ENCODE measurements around the gene KTI12.
A peak's percentile ranks its signal among the peaks of the same experiment; 100 is the strongest.

Gene KTI12

DNA sequence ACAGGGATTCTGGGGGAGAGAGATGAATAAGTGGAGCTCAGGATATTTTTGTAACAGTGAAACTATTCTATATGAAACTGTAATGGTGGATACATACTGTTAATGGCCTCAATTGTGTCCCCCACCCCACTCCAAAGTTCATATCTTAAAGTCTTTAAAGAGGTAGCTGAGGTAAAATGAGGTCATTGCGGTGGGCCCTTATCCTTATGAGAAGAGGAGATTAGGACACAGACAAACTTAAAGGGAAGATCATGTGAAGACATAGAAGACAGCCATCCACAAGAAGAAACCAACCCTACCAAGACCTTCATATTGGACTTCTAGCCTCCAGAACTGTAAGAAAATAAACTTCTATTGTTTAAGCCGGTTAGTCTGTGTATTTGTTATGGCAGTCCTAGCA, 11.6 kb upstream of the KTI12 start (continued):
- TF ChIP-seq, protein P1, sequence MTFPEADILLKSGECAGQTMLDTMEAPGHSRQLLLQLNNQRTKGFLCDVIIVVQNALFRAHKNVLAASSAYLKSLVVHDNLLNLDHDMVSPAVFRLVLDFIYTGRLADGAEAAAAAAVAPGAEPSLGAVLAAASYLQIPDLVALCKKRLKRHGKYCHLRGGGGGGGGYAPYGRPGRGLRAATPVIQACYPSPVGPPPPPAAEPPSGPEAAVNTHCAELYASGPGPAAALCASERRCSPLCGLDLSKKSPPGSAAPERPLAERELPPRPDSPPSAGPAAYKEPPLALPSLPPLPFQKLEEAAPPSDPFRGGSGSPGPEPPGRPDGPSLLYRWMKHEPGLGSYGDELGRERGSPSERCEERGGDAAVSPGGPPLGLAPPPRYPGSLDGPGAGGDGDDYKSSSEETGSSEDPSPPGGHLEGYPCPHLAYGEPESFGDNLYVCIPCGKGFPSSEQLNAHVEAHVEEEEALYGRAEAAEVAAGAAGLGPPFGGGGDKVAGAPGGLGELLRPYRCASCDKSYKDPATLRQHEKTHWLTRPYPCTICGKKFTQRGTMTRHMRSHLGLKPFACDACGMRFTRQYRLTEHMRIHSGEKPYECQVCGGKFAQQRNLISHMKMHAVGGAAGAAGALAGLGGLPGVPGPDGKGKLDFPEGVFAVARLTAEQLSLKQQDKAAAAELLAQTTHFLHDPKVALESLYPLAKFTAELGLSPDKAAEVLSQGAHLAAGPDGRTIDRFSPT (tag by site-specific recombination; IDR thresholded peaks at IDR 0.05) = no peak

DNA sequence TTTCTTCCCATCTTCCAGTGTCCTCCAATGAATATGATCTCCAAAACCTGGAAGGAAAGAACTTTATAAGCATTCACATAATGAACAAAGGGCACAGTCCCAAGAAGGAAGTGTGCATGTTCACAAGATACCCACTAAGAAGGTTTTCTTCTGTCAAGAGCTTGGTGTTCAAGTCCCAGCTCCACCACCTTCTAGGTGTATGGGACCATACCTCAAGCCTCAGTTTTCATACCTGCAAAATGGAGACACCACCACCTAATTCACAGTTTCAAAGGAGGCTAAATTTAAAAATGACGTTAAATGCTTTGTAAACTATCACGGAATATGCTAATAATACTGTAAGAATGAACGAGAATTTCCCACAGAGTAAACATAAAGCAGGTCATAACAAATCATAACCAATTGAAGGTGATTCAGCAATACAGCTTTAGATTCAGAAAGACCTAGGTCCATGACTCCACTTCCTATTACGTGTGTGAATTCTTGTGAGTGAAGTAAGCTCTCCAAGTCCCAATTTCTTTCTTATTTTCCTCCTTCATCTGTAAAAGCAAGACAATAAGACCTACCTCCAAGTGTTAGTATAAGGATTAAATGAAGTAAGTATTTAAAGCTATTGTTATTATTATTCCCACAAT, 8.1 kb upstream of the KTI12 start:
- Histone ChIP-seq H3K9me3 (ENCODE audit: control insufficient read depth, insufficient read depth, low read depth, low read length) (no peaks in the 10 kb centered on the region), H3K27ac (ENCODE audit: extremely low read depth, low read depth, low read length) (no peak overlapping the region), H3K36me3 (ENCODE audit: control insufficient read depth in 2 of 2, insufficient read depth in 1 of 2, low read length in 2 of 2) (peaks cover 14 to 37% of the 10 kb centered on the region in 2 experiments; a peak in 2 of 3 replicates), H3K4me3 (ENCODE audit: low read depth, low read length) (no peak overlapping the region), H3K4me1 (ENCODE audit: control insufficient read depth, insufficient read depth, low read length) (no peaks in the 10 kb centered on the region)
- ChIA-PET CTCF (no interaction called here), POLR2A (interaction anchor here (0.7 to 1.2 kb wide), 2 partner anchors 15 to 21 kb away, joined by 3 to 6 read pairs; no protein-coding TSS in a partner anchor)
- TF ChIP-seq ZNF560 (tag by site-specific recombination; IDR thresholded peaks at IDR 0.05; ENCODE audit: borderline replicate concordance) (no peak), ZNF624 (tag by site-specific recombination; IDR thresholded peaks at IDR 0.05) (no peak), ZNF76 (tag by site-specific recombination; IDR thresholded peaks at IDR 0.05; ENCODE audit: borderline replicate concordance, low read depth) (no peak), RBAK (tag by site-specific recombination; IDR thresholded peaks at IDR 0.05) (no peak), ZNF223 (tag by site-specific recombination; IDR thresholded peaks at IDR 0.05) (no peak), ZNF350 (tag by site-specific recombination; IDR thresholded peaks at IDR 0.05) (no peak)
- TF ChIP-seq, protein P2, sequence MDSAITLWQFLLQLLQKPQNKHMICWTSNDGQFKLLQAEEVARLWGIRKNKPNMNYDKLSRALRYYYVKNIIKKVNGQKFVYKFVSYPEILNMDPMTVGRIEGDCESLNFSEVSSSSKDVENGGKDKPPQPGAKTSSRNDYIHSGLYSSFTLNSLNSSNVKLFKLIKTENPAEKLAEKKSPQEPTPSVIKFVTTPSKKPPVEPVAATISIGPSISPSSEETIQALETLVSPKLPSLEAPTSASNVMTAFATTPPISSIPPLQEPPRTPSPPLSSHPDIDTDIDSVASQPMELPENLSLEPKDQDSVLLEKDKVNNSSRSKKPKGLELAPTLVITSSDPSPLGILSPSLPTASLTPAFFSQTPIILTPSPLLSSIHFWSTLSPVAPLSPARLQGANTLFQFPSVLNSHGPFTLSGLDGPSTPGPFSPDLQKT (IDR thresholded peaks at IDR 0.05; ENCODE audit: borderline replicate concordance, low read depth, low read length) = no peak
- TF ChIP-seq, protein P3, sequence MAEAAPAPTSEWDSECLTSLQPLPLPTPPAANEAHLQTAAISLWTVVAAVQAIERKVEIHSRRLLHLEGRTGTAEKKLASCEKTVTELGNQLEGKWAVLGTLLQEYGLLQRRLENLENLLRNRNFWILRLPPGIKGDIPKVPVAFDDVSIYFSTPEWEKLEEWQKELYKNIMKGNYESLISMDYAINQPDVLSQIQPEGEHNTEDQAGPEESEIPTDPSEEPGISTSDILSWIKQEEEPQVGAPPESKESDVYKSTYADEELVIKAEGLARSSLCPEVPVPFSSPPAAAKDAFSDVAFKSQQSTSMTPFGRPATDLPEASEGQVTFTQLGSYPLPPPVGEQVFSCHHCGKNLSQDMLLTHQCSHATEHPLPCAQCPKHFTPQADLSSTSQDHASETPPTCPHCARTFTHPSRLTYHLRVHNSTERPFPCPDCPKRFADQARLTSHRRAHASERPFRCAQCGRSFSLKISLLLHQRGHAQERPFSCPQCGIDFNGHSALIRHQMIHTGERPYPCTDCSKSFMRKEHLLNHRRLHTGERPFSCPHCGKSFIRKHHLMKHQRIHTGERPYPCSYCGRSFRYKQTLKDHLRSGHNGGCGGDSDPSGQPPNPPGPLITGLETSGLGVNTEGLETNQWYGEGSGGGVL (tag by site-specific recombination; IDR thresholded peaks at IDR 0.05) = no peak
- TF ChIP-seq, protein P4, sequence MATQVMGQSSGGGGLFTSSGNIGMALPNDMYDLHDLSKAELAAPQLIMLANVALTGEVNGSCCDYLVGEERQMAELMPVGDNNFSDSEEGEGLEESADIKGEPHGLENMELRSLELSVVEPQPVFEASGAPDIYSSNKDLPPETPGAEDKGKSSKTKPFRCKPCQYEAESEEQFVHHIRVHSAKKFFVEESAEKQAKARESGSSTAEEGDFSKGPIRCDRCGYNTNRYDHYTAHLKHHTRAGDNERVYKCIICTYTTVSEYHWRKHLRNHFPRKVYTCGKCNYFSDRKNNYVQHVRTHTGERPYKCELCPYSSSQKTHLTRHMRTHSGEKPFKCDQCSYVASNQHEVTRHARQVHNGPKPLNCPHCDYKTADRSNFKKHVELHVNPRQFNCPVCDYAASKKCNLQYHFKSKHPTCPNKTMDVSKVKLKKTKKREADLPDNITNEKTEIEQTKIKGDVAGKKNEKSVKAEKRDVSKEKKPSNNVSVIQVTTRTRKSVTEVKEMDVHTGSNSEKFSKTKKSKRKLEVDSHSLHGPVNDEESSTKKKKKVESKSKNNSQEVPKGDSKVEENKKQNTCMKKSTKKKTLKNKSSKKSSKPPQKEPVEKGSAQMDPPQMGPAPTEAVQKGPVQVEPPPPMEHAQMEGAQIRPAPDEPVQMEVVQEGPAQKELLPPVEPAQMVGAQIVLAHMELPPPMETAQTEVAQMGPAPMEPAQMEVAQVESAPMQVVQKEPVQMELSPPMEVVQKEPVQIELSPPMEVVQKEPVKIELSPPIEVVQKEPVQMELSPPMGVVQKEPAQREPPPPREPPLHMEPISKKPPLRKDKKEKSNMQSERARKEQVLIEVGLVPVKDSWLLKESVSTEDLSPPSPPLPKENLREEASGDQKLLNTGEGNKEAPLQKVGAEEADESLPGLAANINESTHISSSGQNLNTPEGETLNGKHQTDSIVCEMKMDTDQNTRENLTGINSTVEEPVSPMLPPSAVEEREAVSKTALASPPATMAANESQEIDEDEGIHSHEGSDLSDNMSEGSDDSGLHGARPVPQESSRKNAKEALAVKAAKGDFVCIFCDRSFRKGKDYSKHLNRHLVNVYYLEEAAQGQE (tag by site-specific recombination; IDR thresholded peaks at IDR 0.05) = no peak

DNA sequence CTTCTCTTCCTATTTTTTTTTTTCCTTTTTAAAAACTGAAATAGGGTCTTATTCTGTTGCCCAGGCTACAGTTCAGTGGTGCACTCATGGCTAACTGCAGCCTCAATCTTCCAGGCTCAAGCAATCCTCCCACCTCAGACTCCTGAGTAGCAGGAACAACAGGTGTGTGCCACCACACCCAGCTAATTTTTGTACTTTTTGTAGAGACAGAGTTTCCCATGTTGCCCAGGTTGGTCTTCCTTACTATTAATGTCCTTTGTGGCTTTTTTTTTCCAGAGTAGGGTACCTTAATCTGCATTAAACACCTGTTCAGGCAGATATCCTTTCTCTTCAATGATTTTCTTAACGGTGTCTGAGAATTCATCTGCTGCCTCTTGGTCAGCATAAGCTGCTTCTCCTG, 4.3 kb upstream of the KTI12 start:
- TF ChIP-seq SCRT2 (tag by site-specific recombination; IDR thresholded peaks at IDR 0.05) (peak; percentile 84), IKZF3 (tag by site-specific recombination; IDR thresholded peaks at IDR 0.05) (no peak), ZFP41 (tag by site-specific recombination; IDR thresholded peaks at IDR 0.05; ENCODE audit: borderline replicate concordance) (no peak), SCRT1 (tag by site-specific recombination; IDR thresholded peaks at IDR 0.05; ENCODE audit: borderline replicate concordance) (peak; percentile 59; the same call in 1 of the 2 replicates)
- no peaks in the 10 kb centered on the region for H3K9me3 ChIP-seq (ENCODE audit: control insufficient read depth, insufficient read depth, low read depth, low read length)
- H3K27ac ChIP-seq (ENCODE audit: extremely low read depth, low read depth, low read length) = no peak overlapping the region
- peaks cover 14 to 37% of the 10 kb centered on the region in 2 experiments; a peak in 2 of 3 replicates for H3K36me3 ChIP-seq (ENCODE audit: control insufficient read depth in 2 of 2, insufficient read depth in 1 of 2, low read length in 2 of 2)
- no peak overlapping the region for H3K4me3 ChIP-seq (ENCODE audit: low read depth, low read length)
- CTCF ChIA-PET = no interaction called here
- POLR2A ChIA-PET = interaction anchor here (0.7 kb wide), 1 partner anchor 16 kb away, joined by 4 read pairs; no protein-coding TSS in a partner anchor
- no peaks in the 10 kb centered on the region for H3K4me1 ChIP-seq (ENCODE audit: control insufficient read depth, insufficient read depth, low read length)
